Astrocyte (in vitro differentiated cells and primary cell): ENCODE data around the gene SLC4A9. TPM values are rescaled to one million over a fixed set of nuclear protein-coding genes. Genes with fewer than 3 reads are reported as not detected.

Experiments
- DNase-seq: peaks from one replicate; pipeline ENCODE4 v3.0.0-alpha.2; 2010; ENCODE audit warnings: low read depth
- FAIRE-seq: peaks from 2 replicates; lab custom pipeline; 2011; peaks lifted over from hg19 to GRCh38; lab: Jason Lieb, UNC
- H2AFZ ChIP-seq: 2 replicates; pipeline ENCODE4 v1.6.0; 2012; ENCODE audit warnings: low read depth, low read length, inconsistent platforms
- H3K27ac ChIP-seq: 2 replicates; pipeline ENCODE4 v1.5.1; 2011; ENCODE audit warnings: low read depth, low read length, inconsistent platforms
- H3K27me3 ChIP-seq: 2 replicates; pipeline ENCODE4 v1.6.0; 2011; ENCODE audit warnings: low read length, inconsistent platforms; ENCODE audit not compliant: insufficient read depth
- H3K36me3 ChIP-seq: 2 replicates; pipeline ENCODE4 v1.5.1; 2011; ENCODE audit warnings: low read length, inconsistent platforms; ENCODE audit not compliant: insufficient read depth
- H3K4me1 ChIP-seq: 2 replicates; pipeline ENCODE4 v1.5.1; 2011; ENCODE audit warnings: low read length, inconsistent platforms; ENCODE audit not compliant: insufficient read depth
- H3K4me2 ChIP-seq: 2 replicates; pipeline ENCODE4 v1.6.0; 2012; ENCODE audit warnings: low read length, inconsistent platforms
- H3K4me3 ChIP-seq: 2 replicates; pipeline ENCODE4 v1.5.1; 2011; ENCODE audit warnings: low read depth, mild to moderate bottlenecking, low read length, inconsistent platforms; ENCODE audit not compliant: insufficient read depth
- H3K79me2 ChIP-seq: 2 replicates; pipeline ENCODE4 v1.6.0; 2012; ENCODE audit warnings: mild to moderate bottlenecking, low read length, inconsistent platforms; ENCODE audit not compliant: insufficient read depth
- H3K9ac ChIP-seq: 2 replicates; pipeline ENCODE4 v1.6.0; 2012; ENCODE audit warnings: mild to moderate bottlenecking, low read length, inconsistent platforms
- H3K9me3 ChIP-seq: 2 replicates; pipeline ENCODE4 v1.5.1; 2012; ENCODE audit warnings: low read depth, mild to moderate bottlenecking, low read length, inconsistent platforms; ENCODE audit not compliant: insufficient read depth
- H4K20me1 ChIP-seq: 2 replicates; pipeline ENCODE4 v1.6.0; 2012; ENCODE audit warnings: low read length, inconsistent platforms; ENCODE audit not compliant: insufficient read depth
- H3K27ac Mint-ChIP-seq: one replicate; pipeline ENCODE4 v1.8.0; 2021; ENCODE audit warnings: mild to moderate bottlenecking, mixed read lengths; ENCODE audit not compliant: unreplicated experiment
- H3K27me3 Mint-ChIP-seq: one replicate; pipeline ENCODE4 v1.8.0; 2021; ENCODE audit warnings: low read depth, mixed read lengths; ENCODE audit not compliant: unreplicated experiment
- H3K36me3 Mint-ChIP-seq: one replicate; pipeline ENCODE4 v1.8.0; 2021; ENCODE audit warnings: low read depth, mixed read lengths; ENCODE audit not compliant: unreplicated experiment
- H3K4me1 Mint-ChIP-seq: one replicate; pipeline ENCODE4 v1.8.0; 2021; ENCODE audit warnings: low read depth, mixed read lengths; ENCODE audit not compliant: unreplicated experiment
- H3K4me3 Mint-ChIP-seq: one replicate; pipeline ENCODE4 v1.8.0; 2021; ENCODE audit warnings: mild to moderate bottlenecking, moderate library complexity, mixed read lengths; ENCODE audit not compliant: unreplicated experiment
- H3K9me3 Mint-ChIP-seq: one replicate; pipeline ENCODE4 v1.8.0; 2021; ENCODE audit warnings: mild to moderate bottlenecking, mixed read lengths; ENCODE audit not compliant: unreplicated experiment
- CTCF ChIP-seq: IDR thresholded peaks from 2 replicates; pipeline ENCODE4 v1.5.1; 2011; ENCODE audit warnings: low read depth, mild to moderate bottlenecking, inconsistent platforms, low read length, moderate library complexity; ENCODE audit not compliant: insufficient read depth
- EZH2 ChIP-seq: IDR thresholded peaks from 2 replicates; pipeline ENCODE4 v1.6.1; 2012; ENCODE audit warnings: mild to moderate bottlenecking, low read length, inconsistent platforms; ENCODE audit not compliant: insufficient read depth
- total RNA-seq: library from RNA; stranded (reverse); gene quantifications from 2 replicates; pipeline ENCODE4 v1.2.1, GENCODE V29; 2021

Gene SLC4A9
- total RNA-seq, 1 donor from 2014 or later: 0.25 TPM

- Histone ChIP-seq H2AFZ (no peak overlapping the region), H3K4me2 (no peak overlapping the region), H3K36me3 (peaks cover 6% of the 10 kb centered on the region), H3K27ac (no peak overlapping the region), H4K20me1 (peaks cover 26% of the 10 kb centered on the region), H3K27me3 (no peaks in the 10 kb centered on the region), H3K4me1 (peaks cover 19% of the 10 kb centered on the region), H3K9ac (no peak overlapping the region), H3K79me2 (peaks cover 32% of the 10 kb centered on the region), H3K9me3 (no peaks in the 10 kb centered on the region), H3K4me3 (no peak overlapping the region)
- no peaks in the 10 kb centered on the region for H3K9me3 Mint-ChIP-seq
- H3K36me3 Mint-ChIP-seq: peaks cover 16% of the 10 kb centered on the region
- no peak overlapping the region for H3K27ac Mint-ChIP-seq
- DNase-seq: no peak
- H3K4me1 Mint-ChIP-seq: peaks cover 13% of the 10 kb centered on the region
- H3K27me3 Mint-ChIP-seq: no peaks in the 10 kb centered on the region
- TF ChIP-seq EZH2 (no peak), CTCF (no peak)
- H3K4me3 Mint-ChIP-seq: no peak overlapping the region
- FAIRE-seq: no peak
Observed at GRCh38 chr5:140348104-140348503, 11.9 kb upstream of the SLC4A9 start.

GRCh38 chr5:140349244-140349643 lies 10.8 kb upstream of the SLC4A9 start:
- Histone ChIP-seq H3K27me3 (no peaks in the 10 kb centered on the region), H3K36me3 (no peaks in the 10 kb centered on the region), H3K4me3 (no peak overlapping the region), H3K79me2 (peaks cover 21% of the 10 kb centered on the region), H2AFZ (no peak overlapping the region), H3K4me1 (peaks cover 10% of the 10 kb centered on the region), H3K27ac (no peak overlapping the region), H3K4me2 (no peak overlapping the region), H4K20me1 (peaks cover 16% of the 10 kb centered on the region), H3K9me3 (no peaks in the 10 kb centered on the region), H3K9ac (no peak overlapping the region)
- no peak overlapping the region for H3K4me3 Mint-ChIP-seq
- H3K4me1 Mint-ChIP-seq: peaks cover 5% of the 10 kb centered on the region
- H3K27ac Mint-ChIP-seq: no peak overlapping the region
- peaks cover 2% of the 10 kb centered on the region for H3K27me3 Mint-ChIP-seq
- TF ChIP-seq EZH2: no peak
- no peak for TF ChIP-seq CTCF
- no peaks in the 10 kb centered on the region for H3K9me3 Mint-ChIP-seq
- DNase-seq (no peak), FAIRE-seq (no peak)
- peaks cover 10% of the 10 kb centered on the region for H3K36me3 Mint-ChIP-seq

- peak; percentile 94 for TF ChIP-seq CTCF
- no peak for TF ChIP-seq EZH2
- Mint-ChIP-seq H3K36me3 (peaks cover 1% of the 10 kb centered on the region), H3K4me3 (no peak overlapping the region), H3K27ac (no peak overlapping the region), H3K9me3 (no peaks in the 10 kb centered on the region), H3K27me3 (peaks cover 5% of the 10 kb centered on the region), H3K4me1 (peaks cover 3% of the 10 kb centered on the region)
- no peaks in the 10 kb centered on the region for H3K27me3 ChIP-seq
- H2AFZ ChIP-seq: no peak overlapping the region
- DNase-seq (peak; percentile 38), FAIRE-seq (no peak)
- H3K9ac ChIP-seq: no peak overlapping the region
- H3K9me3 ChIP-seq: no peaks in the 10 kb centered on the region
- no peaks in the 10 kb centered on the region for H3K36me3 ChIP-seq
- no peaks in the 10 kb centered on the region for H4K20me1 ChIP-seq
- no peaks in the 10 kb centered on the region for H3K79me2 ChIP-seq
- no peak overlapping the region for H3K27ac ChIP-seq
- peak overlapping the region; percentile 2 for H3K4me2 ChIP-seq
- H3K4me3 ChIP-seq: no peak overlapping the region
- no peaks in the 10 kb centered on the region for H3K4me1 ChIP-seq
Observed at GRCh38 chr5:140351609-140352334, 8.2 kb upstream of the SLC4A9 start.
